ENCODE data around the gene PYGO1. TPM values are rescaled to one million over a fixed set of nuclear protein-coding genes. Genes with fewer than 3 reads are reported as not detected.

Gene PYGO1
- total and polyA plus RNA-seq, 9 of the 15 experiments (the other 6 are each of a cell fraction or from before 2014, with no cell fraction given) = under 0.01 to 0.07 (median 0.02) TPM; not detected in 5

DNA sequence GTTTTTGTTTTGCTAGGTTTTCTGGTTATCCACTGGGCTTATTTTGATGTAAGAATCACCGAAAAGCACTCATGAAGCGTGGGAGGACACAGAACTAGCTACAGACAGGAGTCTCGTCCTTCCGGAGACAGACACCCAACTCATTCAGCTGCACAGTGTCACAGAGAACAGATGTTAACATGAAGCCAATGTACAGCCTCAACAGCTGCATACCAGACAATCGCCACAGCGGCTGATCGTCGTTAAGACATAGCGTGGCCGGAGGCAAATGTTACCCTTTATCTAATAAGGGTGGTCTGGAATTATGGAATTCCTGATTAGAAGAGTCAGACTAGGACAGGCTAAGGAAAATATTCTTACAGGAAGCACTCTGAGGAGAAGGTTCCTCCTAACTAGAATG lies 1.1 kb upstream of the PYGO1 start (continued):
- TF ChIP-seq, protein P1, sequence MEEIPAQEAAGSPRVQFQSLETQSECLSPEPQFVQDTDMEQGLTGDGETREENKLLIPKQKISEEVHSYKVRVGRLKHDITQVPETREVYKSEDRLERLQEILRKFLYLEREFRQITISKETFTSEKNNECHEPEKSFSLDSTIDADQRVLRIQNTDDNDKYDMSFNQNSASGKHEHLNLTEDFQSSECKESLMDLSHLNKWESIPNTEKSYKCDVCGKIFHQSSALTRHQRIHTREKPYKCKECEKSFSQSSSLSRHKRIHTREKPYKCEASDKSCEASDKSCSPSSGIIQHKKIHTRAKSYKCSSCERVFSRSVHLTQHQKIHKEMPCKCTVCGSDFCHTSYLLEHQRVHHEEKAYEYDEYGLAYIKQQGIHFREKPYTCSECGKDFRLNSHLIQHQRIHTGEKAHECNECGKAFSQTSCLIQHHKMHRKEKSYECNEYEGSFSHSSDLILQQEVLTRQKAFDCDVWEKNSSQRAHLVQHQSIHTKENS (CRISPR knock-in tag; IDR thresholded peaks at IDR 0.05) = no peak
- no peak for TF ChIP-seq ZNF146 (CRISPR knock-in tag; IDR thresholded peaks at IDR 0.05; ENCODE audit: unreplicated experiment)
- TF ChIP-seq UBTF (IDR thresholded peaks at IDR 0.05; ENCODE audit: borderline replicate concordance in 1 of 2, low read depth in 2 of 2, low read length in 2 of 2) = no peak
- TF ChIP-seq ARID3B (CRISPR knock-in tag; IDR thresholded peaks at IDR 0.05; ENCODE audit: borderline replicate concordance) = no peak

DNA sequence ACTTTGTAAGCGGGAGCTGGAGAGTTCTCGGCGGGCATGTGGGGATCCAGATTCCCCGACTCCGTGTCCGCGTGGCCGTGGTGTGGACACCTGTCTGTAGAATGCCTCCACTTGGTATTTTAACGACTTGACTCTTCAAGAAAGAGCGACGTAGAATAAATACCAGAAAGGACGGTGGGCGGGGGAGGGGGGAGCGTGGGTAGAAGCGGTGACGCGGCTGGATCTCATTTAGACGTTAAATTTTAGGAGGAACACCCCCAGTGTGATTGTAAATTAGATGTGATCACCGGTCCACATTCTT lies 620 bp upstream of the PYGO1 start:
- CTCF ChIA-PET (ENCODE audit: low intra/inter-chr PET ratio) = no interaction called here
- TF ChIP-seq ZKSCAN1 (IDR thresholded peaks at IDR 0.05; ENCODE audit: low read depth, low read length) (no peak), FOXA3 (CRISPR knock-in tag; conservative IDR thresholded peaks at IDR 0.05 in 1 of 2, IDR thresholded peaks at IDR 0.05 in 1 of 2) (no peak), IFI16 (CRISPR knock-in tag; IDR thresholded peaks at IDR 0.05) (no peak), ZFPM2 (CRISPR knock-in tag; IDR thresholded peaks at IDR 0.05) (no peak), TCFL5 (CRISPR knock-in tag; conservative IDR thresholded peaks at IDR 0.05) (no peak), BRCA1 (IDR thresholded peaks at IDR 0.05) (no peak), BRCA1 (CRISPR knock-in tag; IDR thresholded peaks at IDR 0.05) (no peak), ETV1 (tag; conservative IDR thresholded peaks at IDR 0.05; ENCODE audit: low read depth) (no peak)
- TF ChIP-seq, protein P2, sequence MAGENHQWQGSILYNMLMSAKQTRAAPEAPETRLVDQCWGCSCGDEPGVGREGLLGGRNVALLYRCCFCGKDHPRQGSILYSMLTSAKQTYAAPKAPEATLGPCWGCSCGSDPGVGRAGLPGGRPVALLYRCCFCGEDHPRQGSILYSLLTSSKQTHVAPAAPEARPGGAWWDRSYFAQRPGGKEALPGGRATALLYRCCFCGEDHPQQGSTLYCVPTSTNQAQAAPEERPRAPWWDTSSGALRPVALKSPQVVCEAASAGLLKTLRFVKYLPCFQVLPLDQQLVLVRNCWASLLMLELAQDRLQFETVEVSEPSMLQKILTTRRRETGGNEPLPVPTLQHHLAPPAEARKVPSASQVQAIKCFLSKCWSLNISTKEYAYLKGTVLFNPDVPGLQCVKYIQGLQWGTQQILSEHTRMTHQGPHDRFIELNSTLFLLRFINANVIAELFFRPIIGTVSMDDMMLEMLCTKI (IDR thresholded peaks at IDR 0.05; ENCODE audit: partially characterized antibody) = no peak

More for the DNA sequence above, 620 bp upstream of the PYGO1 start:
- H3K4me2 ChIP-seq (ENCODE audit: insufficient read depth, low read length) = no peak overlapping the region
- no peaks in the 10 kb centered on the region for H3K36me3 ChIP-seq (ENCODE audit: control insufficient read depth, insufficient read depth, low read length)
- H3K9ac ChIP-seq (ENCODE audit: insufficient read depth in 1 of 2, low read depth in 2 of 2, low read length in 2 of 2) = no peak overlapping the region
- H3K27me3 ChIP-seq (ENCODE audit: control insufficient read depth in 2 of 2, insufficient read depth in 2 of 2, low read length in 2 of 2) = peaks cover 12% of the 10 kb centered on the region in 2 experiments; a peak in 4 of 5 replicates
- POLR2A ChIA-PET = no interaction called here
- H3K4me1 ChIP-seq (replicated peaks in 1 of 2; ENCODE audit: control insufficient read depth in 2 of 2, insufficient read depth in 2 of 2, low read length in 2 of 2) = peaks cover 0 to 9% of the 10 kb centered on the region in 2 experiments; a peak in 2 of 5 replicates
- H3K27ac ChIP-seq (ENCODE audit: extremely low read depth, low read depth, low read length) = no peak overlapping the region
- in situ Hi-C loops (cut with MboI) (no loop called here), intact Hi-C loops (cut with micrococcal nuclease) (no loop called here)
- H2AFZ ChIP-seq (ENCODE audit: low read depth, low read length) = no peak overlapping the region
- ATAC-seq = no peak
- H3K4me3 ChIP-seq = no peak overlapping the region
- DNase-seq (ENCODE audit: extremely low read depth in 1 of 4, low spot score in 3 of 4) = no peak
- H4K20me1 ChIP-seq (replicated peaks; ENCODE audit: control insufficient read depth, insufficient read depth, low read length) = no peaks in the 10 kb centered on the region
- 75% methylated on average over 15 of the region's 19 CpGs for WGBS (ENCODE audit: insufficient coverage, low coverage, missing lambda C conversion rate)
- no peak for FAIRE-seq
- H3K9me1 ChIP-seq (ENCODE audit: control insufficient read depth, insufficient read depth, low read length) = no peaks in the 10 kb centered on the region
- no TSS peak for BruUV-seq (replicated peaks)
- no peaks in the 10 kb centered on the region for H3K79me2 ChIP-seq (ENCODE audit: control insufficient read depth, insufficient read depth, low read length)
- peaks cover 4% of the 10 kb centered on the region; the same call in 1 of the 2 replicates for H3K9me3 ChIP-seq (replicated peaks; ENCODE audit: control insufficient read depth, insufficient read depth, low read depth, low read length)
